WTC11 (cell line): ENCODE data around the gene FAM114A1. TPM values are rescaled to one million over a fixed set of nuclear protein-coding genes. Genes with fewer than 3 reads are reported as not detected.

ENCODE experiments used
- ATAC-seq: fragments of 200-7000 bp; cut with Tn5 transposase; 2 replicates; pipeline ENCODE4 v1.10.0; 2021; ENCODE audit warnings: mild to moderate bottlenecking, moderate library complexity
- CTCF ChIA-PET: fragments of 300-600 bp; sonication (Branson Sonifier 250); formaldehyde crosslinking; loops from one replicate; lab custom pipeline; 2021; ENCODE audit warnings: antibody characterized with exemption; lab: Charles Lee
- POLR2A ChIA-PET: fragments of 350-600 bp; sonication (Branson Sonifier 250); formaldehyde crosslinking; loops from one replicate; lab custom pipeline; 2021; ENCODE audit warnings: antibody characterized with exemption; lab: Charles Lee
- DNase-seq: peaks from one replicate; pipeline ENCODE4 v3.0.0; 2021; ENCODE audit warnings: low spot score
- H3K27ac Mint-ChIP-seq: 2 replicates; pipeline ENCODE4 v1.8.0; 2021; ENCODE audit warnings: mixed read lengths
- H3K27me3 Mint-ChIP-seq: 2 replicates; pipeline ENCODE4 v1.8.0; 2021; ENCODE audit warnings: low read depth, mild to moderate bottlenecking, moderate library complexity, mixed read lengths
- H3K36me3 Mint-ChIP-seq: 2 replicates; pipeline ENCODE4 v1.8.0; 2021; ENCODE audit warnings: mixed read lengths
- H3K4me1 Mint-ChIP-seq: 2 replicates; pipeline ENCODE4 v1.8.0; 2022; ENCODE audit warnings: mixed read lengths
- H3K4me3 Mint-ChIP-seq: 2 replicates; pipeline ENCODE4 v1.8.0; 2021; ENCODE audit warnings: mild to moderate bottlenecking, moderate library complexity, mixed read lengths
- H3K9me3 Mint-ChIP-seq: 2 replicates; pipeline ENCODE4 v1.8.0; 2021; ENCODE audit warnings: mixed read lengths
- ATF1 ChIP-seq: sonication (generic); formaldehyde crosslinking; IDR thresholded peaks from 2 replicates; pipeline ENCODE4 v1.8.1; 2023; ENCODE audit warnings: mild to moderate bottlenecking, moderate library complexity, missing genetic modification reagents
- CREB1 ChIP-seq: sonication (generic); formaldehyde crosslinking; IDR thresholded peaks from 2 replicates; pipeline ENCODE4 v1.8.0; 2023; ENCODE audit warnings: mild to moderate bottlenecking, missing genetic modification reagents
- FOXJ3 ChIP-seq: sonication (generic); formaldehyde crosslinking; IDR thresholded peaks from 2 replicates; pipeline ENCODE4 v1.9.0; 2021; ENCODE audit warnings: missing genetic modification reagents, mild to moderate bottlenecking, borderline replicate concordance
- GABPB1 ChIP-seq: sonication (generic); formaldehyde crosslinking; IDR thresholded peaks from 2 replicates; pipeline ENCODE4 v1.8.1; 2023; ENCODE audit warnings: mild to moderate bottlenecking, missing genetic modification reagents
- GRHL2 ChIP-seq: fragments of 250-450 bp; sonication (Bioruptor Pico); IDR thresholded peaks from 2 replicates; pipeline ENCODE4 v1.8.0; 2022; ENCODE audit warnings: mild to moderate bottlenecking, moderate library complexity; ENCODE audit not compliant: insufficient replicate concordance, severe bottlenecking
- HMGA2 ChIP-seq: fragments of 250-450 bp; sonication (Bioruptor Pico); IDR thresholded peaks from 2 replicates; pipeline ENCODE4 v1.4.0; 2021; ENCODE audit warnings: mild to moderate bottlenecking, moderate library complexity
- JAZF1 ChIP-seq: fragments of 250-450 bp; sonication (Bioruptor Pico); IDR thresholded peaks from 2 replicates; pipeline ENCODE4 v1.9.0; 2021; ENCODE audit warnings: moderate library complexity, mild to moderate bottlenecking, inconsistent platforms
- NFE2L1 ChIP-seq: sonication (generic); formaldehyde crosslinking; IDR thresholded peaks from 2 replicates; pipeline ENCODE4 v1.8.1; 2023; ENCODE audit warnings: missing genetic modification reagents
- SMAD4 ChIP-seq: sonication (generic); formaldehyde crosslinking; IDR thresholded peaks from 2 replicates; pipeline ENCODE4 v1.8.0; 2022; ENCODE audit warnings: mild to moderate bottlenecking, missing genetic modification reagents
- TEAD4 ChIP-seq: sonication (generic); formaldehyde crosslinking; IDR thresholded peaks from 2 replicates; pipeline ENCODE4 v1.8.0; 2022; ENCODE audit warnings: mild to moderate bottlenecking, missing genetic modification reagents
- ZNF396 ChIP-seq: fragments of 250-450 bp; sonication (Bioruptor Pico); IDR thresholded peaks from 2 replicates; pipeline ENCODE4 v1.8.0; 2021; ENCODE audit warnings: mild to moderate bottlenecking, moderate library complexity, borderline replicate concordance
- ZNF416 ChIP-seq: fragments of 250-450 bp; sonication (Bioruptor Pico); IDR thresholded peaks from 2 replicates; pipeline ENCODE4 v1.9.0; 2021; ENCODE audit warnings: mild to moderate bottlenecking, inconsistent platforms
- total RNA-seq: library from RNA; stranded (reverse); gene quantifications from 3 replicates; pipeline ENCODE4 v1.2.3, GENCODE V29; 2021
- TF ChIP-seq, protein P1 (sequence below): sonication (generic); formaldehyde crosslinking; IDR thresholded peaks from 2 replicates; pipeline ENCODE4 v1.8.1; 2023; ENCODE audit warnings: mild to moderate bottlenecking, missing genetic modification reagents, borderline replicate concordance
- TF ChIP-seq, protein P2 (sequence below): fragments of 250-450 bp; sonication (Bioruptor Pico); IDR thresholded peaks from 2 replicates; pipeline ENCODE4 v2.1.2; 2022; ENCODE audit warnings: mild to moderate bottlenecking, moderate library complexity
- TF ChIP-seq, protein P3 (sequence below): sonication (generic); formaldehyde crosslinking; conservative IDR thresholded peaks from 2 replicates; pipeline ENCODE4 v1.8.1; 2022; ENCODE audit warnings: mild to moderate bottlenecking, missing genetic modification reagents
- TF ChIP-seq, protein P4 (sequence below): fragments of 250-450 bp; sonication (Bioruptor Pico); IDR thresholded peaks from 2 replicates; pipeline ENCODE4 v1.9.0; 2021; ENCODE audit warnings: mild to moderate bottlenecking
- TF ChIP-seq, protein P5 (sequence below): sonication (generic); formaldehyde crosslinking; IDR thresholded peaks from 2 replicates; pipeline ENCODE4 v1.8.0; 2022; ENCODE audit warnings: mild to moderate bottlenecking, missing genetic modification reagents
- TF ChIP-seq, protein P6 (sequence below): fragments of 250-450 bp; sonication (Bioruptor Pico); IDR thresholded peaks from 2 replicates; pipeline ENCODE4 v1.9.0; 2021; ENCODE audit warnings: mild to moderate bottlenecking, borderline replicate concordance
- TF ChIP-seq, protein P7 (sequence below): sonication (generic); formaldehyde crosslinking; conservative IDR thresholded peaks from 2 replicates; pipeline ENCODE4 v1.8.1; 2023; ENCODE audit warnings: mild to moderate bottlenecking, low read depth, missing genetic modification reagents, moderate library complexity

FAM114A1 gene
- total RNA-seq, 1 experiment from 2014 or later: 17.6 TPM

DNA sequence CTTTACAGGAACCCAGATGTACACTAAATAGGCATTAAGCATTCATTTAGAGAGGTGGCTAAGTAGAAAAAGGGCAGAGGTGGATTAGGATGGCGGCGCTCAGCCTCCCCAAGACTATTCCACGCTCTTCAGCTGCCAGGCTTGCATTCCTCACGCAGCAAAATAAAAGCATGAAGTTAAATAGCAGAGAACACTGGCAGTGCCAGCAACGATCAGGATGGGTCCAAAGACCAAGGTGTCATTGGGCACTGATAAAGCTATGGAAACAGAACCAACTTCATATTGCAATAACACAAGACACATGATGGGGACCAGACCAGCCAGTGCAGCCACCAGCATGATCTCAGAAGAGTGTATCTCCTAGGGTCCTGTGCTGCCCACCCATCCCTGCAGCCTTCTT lies 122.6 kb downstream of the FAM114A1 start:
- no peak overlapping the region for H3K27ac Mint-ChIP-seq
- DNase-seq (no peak), ATAC-seq (no peak)
- H3K4me1 Mint-ChIP-seq: peaks cover 9% of the 10 kb centered on the region
- POLR2A ChIA-PET: no interaction called here
- no peaks in the 10 kb centered on the region for H3K27me3 Mint-ChIP-seq
- H3K9me3 Mint-ChIP-seq: 0 out of 2 replicates have a peak, but pooled peaks cover 4% of the 10 kb centered on the region
- H3K36me3 Mint-ChIP-seq: no peaks in the 10 kb centered on the region
- no peak overlapping the region for H3K4me3 Mint-ChIP-seq
- TF ChIP-seq, protein P1, sequence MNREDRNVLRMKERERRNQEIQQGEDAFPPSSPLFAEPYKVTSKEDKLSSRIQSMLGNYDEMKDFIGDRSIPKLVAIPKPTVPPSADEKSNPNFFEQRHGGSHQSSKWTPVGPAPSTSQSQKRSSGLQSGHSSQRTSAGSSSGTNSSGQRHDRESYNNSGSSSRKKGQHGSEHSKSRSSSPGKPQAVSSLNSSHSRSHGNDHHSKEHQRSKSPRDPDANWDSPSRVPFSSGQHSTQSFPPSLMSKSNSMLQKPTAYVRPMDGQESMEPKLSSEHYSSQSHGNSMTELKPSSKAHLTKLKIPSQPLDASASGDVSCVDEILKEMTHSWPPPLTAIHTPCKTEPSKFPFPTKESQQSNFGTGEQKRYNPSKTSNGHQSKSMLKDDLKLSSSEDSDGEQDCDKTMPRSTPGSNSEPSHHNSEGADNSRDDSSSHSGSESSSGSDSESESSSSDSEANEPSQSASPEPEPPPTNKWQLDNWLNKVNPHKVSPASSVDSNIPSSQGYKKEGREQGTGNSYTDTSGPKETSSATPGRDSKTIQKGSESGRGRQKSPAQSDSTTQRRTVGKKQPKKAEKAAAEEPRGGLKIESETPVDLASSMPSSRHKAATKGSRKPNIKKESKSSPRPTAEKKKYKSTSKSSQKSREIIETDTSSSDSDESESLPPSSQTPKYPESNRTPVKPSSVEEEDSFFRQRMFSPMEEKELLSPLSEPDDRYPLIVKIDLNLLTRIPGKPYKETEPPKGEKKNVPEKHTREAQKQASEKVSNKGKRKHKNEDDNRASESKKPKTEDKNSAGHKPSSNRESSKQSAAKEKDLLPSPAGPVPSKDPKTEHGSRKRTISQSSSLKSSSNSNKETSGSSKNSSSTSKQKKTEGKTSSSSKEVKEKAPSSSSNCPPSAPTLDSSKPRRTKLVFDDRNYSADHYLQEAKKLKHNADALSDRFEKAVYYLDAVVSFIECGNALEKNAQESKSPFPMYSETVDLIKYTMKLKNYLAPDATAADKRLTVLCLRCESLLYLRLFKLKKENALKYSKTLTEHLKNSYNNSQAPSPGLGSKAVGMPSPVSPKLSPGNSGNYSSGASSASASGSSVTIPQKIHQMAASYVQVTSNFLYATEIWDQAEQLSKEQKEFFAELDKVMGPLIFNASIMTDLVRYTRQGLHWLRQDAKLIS (CRISPR knock-in tag): no peak
- TF ChIP-seq ZNF396: no peak
- CTCF ChIA-PET: no interaction called here

DNA sequence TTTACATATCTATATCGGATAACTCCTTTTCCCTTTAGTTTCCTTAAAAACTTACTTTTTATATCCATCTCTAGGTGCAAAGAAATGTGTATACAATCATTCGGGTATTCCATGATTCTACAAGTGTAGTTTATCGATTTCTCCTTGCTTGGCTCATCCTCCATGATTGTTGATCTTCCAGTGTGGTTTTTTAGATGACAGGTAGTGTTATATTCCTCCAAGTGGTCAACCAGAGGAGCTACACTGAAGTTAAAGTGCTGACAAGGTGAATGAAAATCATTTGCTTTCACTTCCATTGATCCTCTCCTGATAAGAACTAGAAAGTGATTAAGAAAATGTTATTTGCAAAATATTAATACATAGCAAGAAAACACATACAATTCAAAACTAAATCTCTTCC lies 126.1 kb downstream of the FAM114A1 start:
- Mint-ChIP-seq H3K9me3 (peaks cover 6% of the 10 kb centered on the region), H3K27ac (no peak overlapping the region; the same call in 1 of the 2 replicates), H3K27me3 (no peaks in the 10 kb centered on the region), H3K4me3 (no peak overlapping the region), H3K36me3 (no peaks in the 10 kb centered on the region), H3K4me1 (peaks cover under 1% of the 10 kb centered on the region; the same call in 1 of the 2 replicates)
- CTCF ChIA-PET: interaction anchor here (0.9 to 1.1 kb wide), 2 partner anchors 43 to 49 kb away, joined by 3 read pairs; no protein-coding TSS in a partner anchor
- peak; percentile 36; the same call in 1 of the 2 replicates for ATAC-seq
- TF ChIP-seq, protein P2, sequence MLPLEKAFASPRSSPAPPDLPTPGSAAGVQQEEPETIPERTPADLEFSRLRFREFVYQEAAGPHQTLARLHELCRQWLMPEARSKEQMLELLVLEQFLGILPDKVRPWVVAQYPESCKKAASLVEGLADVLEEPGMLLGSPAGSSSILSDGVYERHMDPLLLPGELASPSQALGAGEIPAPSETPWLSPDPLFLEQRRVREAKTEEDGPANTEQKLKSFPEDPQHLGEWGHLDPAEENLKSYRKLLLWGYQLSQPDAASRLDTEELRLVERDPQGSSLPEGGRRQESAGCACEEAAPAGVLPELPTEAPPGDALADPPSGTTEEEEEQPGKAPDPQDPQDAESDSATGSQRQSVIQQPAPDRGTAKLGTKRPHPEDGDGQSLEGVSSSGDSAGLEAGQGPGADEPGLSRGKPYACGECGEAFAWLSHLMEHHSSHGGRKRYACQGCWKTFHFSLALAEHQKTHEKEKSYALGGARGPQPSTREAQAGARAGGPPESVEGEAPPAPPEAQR (CRISPR knock-in tag): no peak
- TF ChIP-seq FOXJ3 (CRISPR knock-in tag) (no peak), TEAD4 (CRISPR knock-in tag) (no peak), CREB1 (CRISPR knock-in tag) (no peak), NFE2L1 (CRISPR knock-in tag) (no peak), HMGA2 (no peak), ATF1 (CRISPR knock-in tag) (no peak), ZNF416 (CRISPR knock-in tag) (no peak)
- DNase-seq: no peak
- POLR2A ChIA-PET: no interaction called here

DNA sequence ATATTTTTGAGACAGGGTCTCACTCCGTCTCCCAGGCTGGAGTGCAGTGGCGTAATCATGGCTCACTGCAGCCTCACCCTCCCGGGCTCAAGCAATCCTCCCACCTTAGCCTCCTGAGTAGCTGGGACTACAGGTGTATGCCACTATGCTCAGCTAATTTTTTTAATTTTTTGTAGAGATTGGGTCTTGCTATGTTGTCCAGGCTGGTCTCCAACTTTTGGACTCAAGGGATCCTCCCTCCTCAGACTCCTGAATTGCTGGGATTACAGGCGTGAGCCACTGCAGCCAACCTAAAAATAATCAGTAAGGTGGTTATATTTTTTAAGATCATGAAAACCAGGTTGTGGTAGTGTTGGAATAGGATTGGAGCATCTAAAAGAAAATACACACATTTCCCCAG lies 126.5 kb downstream of the FAM114A1 start:
- Mint-ChIP-seq H3K9me3 (peaks cover 8% of the 10 kb centered on the region), H3K27me3 (no peaks in the 10 kb centered on the region), H3K4me1 (no peaks in the 10 kb centered on the region), H3K36me3 (no peaks in the 10 kb centered on the region), H3K4me3 (no peak overlapping the region), H3K27ac (no peak overlapping the region)
- no peak for ATAC-seq
- ChIA-PET POLR2A (no interaction called here), CTCF (interaction anchor here (0.9 to 1.1 kb wide), 2 partner anchors 44 to 48 kb away, joined by 3 read pairs; no protein-coding TSS in a partner anchor)
- no peak for DNase-seq
- TF ChIP-seq, protein P3, sequence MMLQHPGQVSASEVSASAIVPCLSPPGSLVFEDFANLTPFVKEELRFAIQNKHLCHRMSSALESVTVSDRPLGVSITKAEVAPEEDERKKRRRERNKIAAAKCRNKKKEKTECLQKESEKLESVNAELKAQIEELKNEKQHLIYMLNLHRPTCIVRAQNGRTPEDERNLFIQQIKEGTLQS (CRISPR knock-in tag): no peak
- TF ChIP-seq, protein P4, sequence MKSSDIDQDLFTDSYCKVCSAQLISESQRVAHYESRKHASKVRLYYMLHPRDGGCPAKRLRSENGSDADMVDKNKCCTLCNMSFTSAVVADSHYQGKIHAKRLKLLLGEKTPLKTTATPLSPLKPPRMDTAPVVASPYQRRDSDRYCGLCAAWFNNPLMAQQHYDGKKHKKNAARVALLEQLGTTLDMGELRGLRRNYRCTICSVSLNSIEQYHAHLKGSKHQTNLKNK (CRISPR knock-in tag): no peak
- TF ChIP-seq JAZF1 (CRISPR knock-in tag) (no peak), GRHL2 (CRISPR knock-in tag) (no peak), SMAD4 (no peak), CREB1 (CRISPR knock-in tag) (no peak), GABPB1 (CRISPR knock-in tag) (no peak)
- TF ChIP-seq, protein P5, sequence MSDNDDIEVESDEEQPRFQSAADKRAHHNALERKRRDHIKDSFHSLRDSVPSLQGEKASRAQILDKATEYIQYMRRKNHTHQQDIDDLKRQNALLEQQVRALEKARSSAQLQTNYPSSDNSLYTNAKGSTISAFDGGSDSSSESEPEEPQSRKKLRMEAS (CRISPR knock-in tag): no peak
- TF ChIP-seq, protein P6, sequence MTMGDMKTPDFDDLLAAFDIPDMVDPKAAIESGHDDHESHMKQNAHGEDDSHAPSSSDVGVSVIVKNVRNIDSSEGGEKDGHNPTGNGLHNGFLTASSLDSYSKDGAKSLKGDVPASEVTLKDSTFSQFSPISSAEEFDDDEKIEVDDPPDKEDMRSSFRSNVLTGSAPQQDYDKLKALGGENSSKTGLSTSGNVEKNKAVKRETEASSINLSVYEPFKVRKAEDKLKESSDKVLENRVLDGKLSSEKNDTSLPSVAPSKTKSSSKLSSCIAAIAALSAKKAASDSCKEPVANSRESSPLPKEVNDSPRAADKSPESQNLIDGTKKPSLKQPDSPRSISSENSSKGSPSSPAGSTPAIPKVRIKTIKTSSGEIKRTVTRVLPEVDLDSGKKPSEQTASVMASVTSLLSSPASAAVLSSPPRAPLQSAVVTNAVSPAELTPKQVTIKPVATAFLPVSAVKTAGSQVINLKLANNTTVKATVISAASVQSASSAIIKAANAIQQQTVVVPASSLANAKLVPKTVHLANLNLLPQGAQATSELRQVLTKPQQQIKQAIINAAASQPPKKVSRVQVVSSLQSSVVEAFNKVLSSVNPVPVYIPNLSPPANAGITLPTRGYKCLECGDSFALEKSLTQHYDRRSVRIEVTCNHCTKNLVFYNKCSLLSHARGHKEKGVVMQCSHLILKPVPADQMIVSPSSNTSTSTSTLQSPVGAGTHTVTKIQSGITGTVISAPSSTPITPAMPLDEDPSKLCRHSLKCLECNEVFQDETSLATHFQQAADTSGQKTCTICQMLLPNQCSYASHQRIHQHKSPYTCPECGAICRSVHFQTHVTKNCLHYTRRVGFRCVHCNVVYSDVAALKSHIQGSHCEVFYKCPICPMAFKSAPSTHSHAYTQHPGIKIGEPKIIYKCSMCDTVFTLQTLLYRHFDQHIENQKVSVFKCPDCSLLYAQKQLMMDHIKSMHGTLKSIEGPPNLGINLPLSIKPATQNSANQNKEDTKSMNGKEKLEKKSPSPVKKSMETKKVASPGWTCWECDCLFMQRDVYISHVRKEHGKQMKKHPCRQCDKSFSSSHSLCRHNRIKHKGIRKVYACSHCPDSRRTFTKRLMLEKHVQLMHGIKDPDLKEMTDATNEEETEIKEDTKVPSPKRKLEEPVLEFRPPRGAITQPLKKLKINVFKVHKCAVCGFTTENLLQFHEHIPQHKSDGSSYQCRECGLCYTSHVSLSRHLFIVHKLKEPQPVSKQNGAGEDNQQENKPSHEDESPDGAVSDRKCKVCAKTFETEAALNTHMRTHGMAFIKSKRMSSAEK (CRISPR knock-in tag): no peak
- TF ChIP-seq, protein P7, sequence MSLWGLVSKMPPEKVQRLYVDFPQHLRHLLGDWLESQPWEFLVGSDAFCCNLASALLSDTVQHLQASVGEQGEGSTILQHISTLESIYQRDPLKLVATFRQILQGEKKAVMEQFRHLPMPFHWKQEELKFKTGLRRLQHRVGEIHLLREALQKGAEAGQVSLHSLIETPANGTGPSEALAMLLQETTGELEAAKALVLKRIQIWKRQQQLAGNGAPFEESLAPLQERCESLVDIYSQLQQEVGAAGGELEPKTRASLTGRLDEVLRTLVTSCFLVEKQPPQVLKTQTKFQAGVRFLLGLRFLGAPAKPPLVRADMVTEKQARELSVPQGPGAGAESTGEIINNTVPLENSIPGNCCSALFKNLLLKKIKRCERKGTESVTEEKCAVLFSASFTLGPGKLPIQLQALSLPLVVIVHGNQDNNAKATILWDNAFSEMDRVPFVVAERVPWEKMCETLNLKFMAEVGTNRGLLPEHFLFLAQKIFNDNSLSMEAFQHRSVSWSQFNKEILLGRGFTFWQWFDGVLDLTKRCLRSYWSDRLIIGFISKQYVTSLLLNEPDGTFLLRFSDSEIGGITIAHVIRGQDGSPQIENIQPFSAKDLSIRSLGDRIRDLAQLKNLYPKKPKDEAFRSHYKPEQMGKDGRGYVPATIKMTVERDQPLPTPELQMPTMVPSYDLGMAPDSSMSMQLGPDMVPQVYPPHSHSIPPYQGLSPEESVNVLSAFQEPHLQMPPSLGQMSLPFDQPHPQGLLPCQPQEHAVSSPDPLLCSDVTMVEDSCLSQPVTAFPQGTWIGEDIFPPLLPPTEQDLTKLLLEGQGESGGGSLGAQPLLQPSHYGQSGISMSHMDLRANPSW (CRISPR knock-in tag): no peak
